Uterus (tissue), 2 donors: ENCODE measurements around the gene PPP2R3A.

Source experiments
- CTCF ChIP-seq, 4 experiments: fragments of 200-600 bp in 2 of 4; fragments of 450-650 bp in 2 of 4; sonication (generic) in 2 of 4; IDR thresholded peaks; one replicate each; pipeline ENCODE4 v1.5.1; 2016 to 2019; ENCODE audit warnings: antibody characterized with exemption in 4 of 4, mild to moderate bottlenecking in 2 of 4, moderate library complexity in 1 of 4
- POLR2A ChIP-seq, 2 donors: fragments of 450-650 bp; IDR thresholded peaks; one replicate each; pipeline ENCODE4 v1.6.1; 2016; ENCODE audit warnings: antibody characterized with exemption in 2 of 2, mild to moderate bottlenecking in 1 of 2, moderate library complexity in 1 of 2

DNA sequence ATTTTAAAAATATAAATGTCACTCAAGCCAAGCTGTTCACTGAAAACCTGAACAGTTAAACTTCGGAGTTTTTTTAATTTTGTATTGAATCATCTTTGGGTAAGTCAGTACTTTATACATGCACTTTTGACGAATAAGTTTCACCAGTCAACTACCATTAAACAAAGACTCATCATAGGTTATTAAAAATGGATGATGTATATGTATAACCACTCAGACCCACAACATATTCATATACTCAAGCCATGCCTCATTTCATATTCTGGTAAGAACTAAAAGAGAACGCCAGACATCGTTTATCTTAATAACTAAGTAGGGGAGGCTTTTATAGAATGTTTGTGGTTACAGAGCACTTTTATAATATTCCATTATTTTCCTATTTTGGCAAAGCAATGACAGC lies 212.3 kb downstream of the PPP2R3A start:
- TF ChIP-seq CTCF (IDR thresholded peaks at IDR 0.05) (no peak), POLR2A (IDR thresholded peaks at IDR 0.05) (no peak)
